ENCODE measurements around the gene KIF5B.

DNA sequence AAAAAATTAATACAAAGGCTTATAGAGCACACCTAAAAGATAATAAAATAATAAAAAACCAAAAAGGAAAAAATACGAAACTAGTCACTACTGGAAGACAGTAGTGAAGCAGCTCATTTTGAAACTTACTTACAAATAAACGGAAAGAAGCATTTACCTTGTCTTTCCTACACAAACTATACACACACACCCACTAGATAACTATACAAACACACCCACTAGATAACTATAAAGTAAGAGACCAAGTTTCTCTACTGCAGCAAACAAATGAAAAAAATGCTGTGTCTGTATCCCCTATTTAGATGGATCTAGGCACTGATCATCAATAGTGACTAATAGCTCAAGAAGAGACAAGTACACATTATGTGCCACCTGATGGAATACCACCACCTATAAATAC lies 49.2 kb downstream of the KIF5B start:
- TF ChIP-seq, protein P1, sequence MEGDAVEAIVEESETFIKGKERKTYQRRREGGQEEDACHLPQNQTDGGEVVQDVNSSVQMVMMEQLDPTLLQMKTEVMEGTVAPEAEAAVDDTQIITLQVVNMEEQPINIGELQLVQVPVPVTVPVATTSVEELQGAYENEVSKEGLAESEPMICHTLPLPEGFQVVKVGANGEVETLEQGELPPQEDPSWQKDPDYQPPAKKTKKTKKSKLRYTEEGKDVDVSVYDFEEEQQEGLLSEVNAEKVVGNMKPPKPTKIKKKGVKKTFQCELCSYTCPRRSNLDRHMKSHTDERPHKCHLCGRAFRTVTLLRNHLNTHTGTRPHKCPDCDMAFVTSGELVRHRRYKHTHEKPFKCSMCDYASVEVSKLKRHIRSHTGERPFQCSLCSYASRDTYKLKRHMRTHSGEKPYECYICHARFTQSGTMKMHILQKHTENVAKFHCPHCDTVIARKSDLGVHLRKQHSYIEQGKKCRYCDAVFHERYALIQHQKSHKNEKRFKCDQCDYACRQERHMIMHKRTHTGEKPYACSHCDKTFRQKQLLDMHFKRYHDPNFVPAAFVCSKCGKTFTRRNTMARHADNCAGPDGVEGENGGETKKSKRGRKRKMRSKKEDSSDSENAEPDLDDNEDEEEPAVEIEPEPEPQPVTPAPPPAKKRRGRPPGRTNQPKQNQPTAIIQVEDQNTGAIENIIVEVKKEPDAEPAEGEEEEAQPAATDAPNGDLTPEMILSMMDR (IDR thresholded peaks at IDR 0.05), result no peak
- no peak for TF ChIP-seq POLR2A (IDR thresholded peaks at IDR 0.05)
- no peak for TF ChIP-seq EP300 (IDR thresholded peaks at IDR 0.05)
- no peak for TF ChIP-seq POLR2AphosphoS5 (IDR thresholded peaks at IDR 0.05)

Measured in sigmoid colon (tissue), 4 donors.